CMK (cell line): ENCODE data around the gene FOSL2.

Experiments used
- DNase-seq: peaks from one replicate; pipeline ENCODE4 v3.0.0-alpha.2; 2010; ENCODE audit warnings: low read depth

FOSL2 gene

GRCh38 chr2:28392297-28393113 is at the start of gene FOSL2:
Gene FOSL2 (plus strand): TSS chr2:28392858. CDS start chr2:28393721, 863 bp downstream.
- peak; percentile 87 for DNase-seq

- no peak for DNase-seq
Observed at GRCh38 chr2:28343184-28343942, 49.3 kb upstream of the FOSL2 start.

- no peak for DNase-seq
Observed at GRCh38 chr2:28343971-28344715, 48.5 kb upstream of the FOSL2 start.

GRCh38 chr2:28344756-28345373 is 47.8 kb upstream of the FOSL2 start:
- DNase-seq, result no peak

GRCh38 chr2:28345619-28346018 is 47.0 kb upstream of the FOSL2 start:
- no peak for DNase-seq

GRCh38 chr2:28346587-28346986 is 46.1 kb upstream of the FOSL2 start:
- DNase-seq, result no peak

GRCh38 chr2:28347193-28347592 is 45.5 kb upstream of the FOSL2 start:
- no peak for DNase-seq

GRCh38 chr2:28347596-28347995 is 45.1 kb upstream of the FOSL2 start:
- no peak for DNase-seq

- DNase-seq, result no peak
Observed at GRCh38 chr2:28348149-28348567, 44.5 kb upstream of the FOSL2 start.

GRCh38 chr2:28348921-28349320 is 43.7 kb upstream of the FOSL2 start:
- no peak for DNase-seq

GRCh38 chr2:28349546-28350165 is 43.0 kb upstream of the FOSL2 start:
- no peak for DNase-seq

- no peak for DNase-seq
Observed at GRCh38 chr2:28350196-28350595, 42.5 kb upstream of the FOSL2 start.

- no peak for DNase-seq
Observed at GRCh38 chr2:28350791-28351285, 41.8 kb upstream of the FOSL2 start.

- DNase-seq, result no peak
Observed at GRCh38 chr2:28351621-28352020, 41.0 kb upstream of the FOSL2 start.

- no peak for DNase-seq
Observed at GRCh38 chr2:28352104-28352503, 40.6 kb upstream of the FOSL2 start.

- no peak for DNase-seq
Observed at GRCh38 chr2:28352610-28353195, 40.0 kb upstream of the FOSL2 start.

- no peak for DNase-seq
Observed at GRCh38 chr2:28354920-28355520, 37.6 kb upstream of the FOSL2 start.

GRCh38 chr2:28355521-28356094 is 37.0 kb upstream of the FOSL2 start:
- DNase-seq, result peak; percentile 95

GRCh38 chr2:28356095-28356911 is 36.4 kb upstream of the FOSL2 start:
- DNase-seq, result peak; percentile 45
